Measurements from ENCODE around the gene GGT5.
"Not testable (repeated sequence)": the region's sequence is repeated elsewhere in the genome, so short reads cannot be mapped to it uniquely, and the experiment has no call there.

GRCh38 chr22:24264329-24264896, 19.5 kb upstream of the GGT5 start:
- TF ChIP-seq, protein P1, sequence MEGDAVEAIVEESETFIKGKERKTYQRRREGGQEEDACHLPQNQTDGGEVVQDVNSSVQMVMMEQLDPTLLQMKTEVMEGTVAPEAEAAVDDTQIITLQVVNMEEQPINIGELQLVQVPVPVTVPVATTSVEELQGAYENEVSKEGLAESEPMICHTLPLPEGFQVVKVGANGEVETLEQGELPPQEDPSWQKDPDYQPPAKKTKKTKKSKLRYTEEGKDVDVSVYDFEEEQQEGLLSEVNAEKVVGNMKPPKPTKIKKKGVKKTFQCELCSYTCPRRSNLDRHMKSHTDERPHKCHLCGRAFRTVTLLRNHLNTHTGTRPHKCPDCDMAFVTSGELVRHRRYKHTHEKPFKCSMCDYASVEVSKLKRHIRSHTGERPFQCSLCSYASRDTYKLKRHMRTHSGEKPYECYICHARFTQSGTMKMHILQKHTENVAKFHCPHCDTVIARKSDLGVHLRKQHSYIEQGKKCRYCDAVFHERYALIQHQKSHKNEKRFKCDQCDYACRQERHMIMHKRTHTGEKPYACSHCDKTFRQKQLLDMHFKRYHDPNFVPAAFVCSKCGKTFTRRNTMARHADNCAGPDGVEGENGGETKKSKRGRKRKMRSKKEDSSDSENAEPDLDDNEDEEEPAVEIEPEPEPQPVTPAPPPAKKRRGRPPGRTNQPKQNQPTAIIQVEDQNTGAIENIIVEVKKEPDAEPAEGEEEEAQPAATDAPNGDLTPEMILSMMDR (IDR thresholded peaks at IDR 0.05), result not testable (repeated sequence)
- not testable (repeated sequence) for TF ChIP-seq POLR2A, EP300 (IDR thresholded peaks at IDR 0.05)

All from tibial nerve (tissue), 4 donors.